Endothelial cell of umbilical vein (primary cell): ENCODE measurements around the gene PSMC3. TPM values are rescaled to one million over a fixed set of nuclear protein-coding genes. Genes with fewer than 3 reads are reported as not detected.

Experiments
- BruUV-seq: library from RNA; stranded (reverse); fragments of 400-500 nt; replicated peaks from 2 replicates; lab custom pipeline; 2021; lab: Mats Ljungman, UMichigan
- CTCF ChIA-PET: fragments of 300-600, 350-600 bp; sonication (Branson Sonifier 250); formaldehyde crosslinking; loops from one replicate; lab custom pipeline; 2021; ENCODE audit warnings: antibody characterized with exemption, inconsistent platforms; lab: Charles Lee
- POLR2A ChIA-PET: fragments of 300-600, 350-600 bp; sonication (Branson Sonifier 250); formaldehyde crosslinking; loops from one replicate; lab custom pipeline; 2021; ENCODE audit warnings: antibody characterized with exemption, inconsistent platforms; lab: Charles Lee
- DNase-seq: peaks from one replicate; pipeline ENCODE4 v3.0.0-alpha.2; 2011; ENCODE audit warnings: low read depth, low spot score
- FAIRE-seq: peaks from 2 replicates; lab custom pipeline; 2011; peaks lifted over from hg19 to GRCh38; lab: Jason Lieb, UNC
- H2AFZ ChIP-seq: 2 replicates; pipeline ENCODE4 v1.6.0; 2012; ENCODE audit warnings: low read depth, low read length, control low read depth, inconsistent platforms
- H3K27ac ChIP-seq: 2 replicates; pipeline ENCODE4 v1.5.1; 2011; ENCODE audit warnings: low read depth, mild to moderate bottlenecking, control low read depth, low read length, moderate library complexity; ENCODE audit not compliant: insufficient read depth
- H3K27me3 ChIP-seq, 2 experiments: 2 replicates each; pipeline versions ENCODE4 v1.6.0 to v1.6.1; 2011; ENCODE audit warnings: low read length in 2 of 2, mixed read lengths in 1 of 2; ENCODE audit not compliant: control insufficient read depth in 2 of 2, insufficient read depth in 2 of 2
- H3K36me3 ChIP-seq, 2 experiments: 2 replicates in 1 of 2; 3 replicates in 1 of 2; pipeline ENCODE4 v1.5.1; 2011; ENCODE audit warnings: low read length in 2 of 2, mild to moderate bottlenecking in 1 of 2, moderate library complexity in 1 of 2; ENCODE audit not compliant: control insufficient read depth in 2 of 2, insufficient read depth in 2 of 2; ENCODE audit errors: extremely low read depth in 1 of 2
- H3K4me1 ChIP-seq: 3 replicates; pipeline ENCODE4 v1.5.1; 2011; ENCODE audit warnings: mild to moderate bottlenecking, low read length; ENCODE audit not compliant: control insufficient read depth, insufficient read depth; ENCODE audit errors: extremely low read depth
- H3K4me2 ChIP-seq: 2 replicates; pipeline ENCODE4 v1.6.1; 2011; ENCODE audit warnings: low read length, control low read depth, mixed read lengths; ENCODE audit not compliant: insufficient read depth
- H3K4me3 ChIP-seq, 3 experiments: fragments of 200-600 bp in 1 of 3; sonication (generic), shearing (Covaris generic) in 1 of 3; replicated peaks in 1 of 3; 2 replicates each; pipeline ENCODE4 v1.5.1; 2011 to 2016; ENCODE audit warnings: control low read depth in 3 of 3, low read length in 3 of 3, mild to moderate bottlenecking in 2 of 3, inconsistent platforms in 1 of 3, low read depth in 1 of 3, moderate library complexity in 1 of 3; ENCODE audit not compliant: insufficient read depth in 1 of 3
- H3K79me2 ChIP-seq: 2 replicates; pipeline ENCODE4 v1.6.0; 2012; ENCODE audit warnings: low read length, inconsistent platforms; ENCODE audit not compliant: control insufficient read depth, insufficient read depth
- H3K9ac ChIP-seq: replicated peaks from 2 replicates; pipeline ENCODE3; 2011; ENCODE audit warnings: low read length, control low read depth; ENCODE audit not compliant: insufficient read depth; ENCODE audit errors: extremely low read depth
- H3K9me1 ChIP-seq: replicated peaks from 3 replicates; pipeline ENCODE4 v1.6.0; 2011; ENCODE audit warnings: mild to moderate bottlenecking, low read length; ENCODE audit not compliant: control insufficient read depth, insufficient read depth; ENCODE audit errors: extremely low read depth
- H3K9me3 ChIP-seq: replicated peaks from 2 replicates; pipeline ENCODE4 v1.5.1; 2012; ENCODE audit warnings: low read length, inconsistent platforms; ENCODE audit not compliant: control insufficient read depth, insufficient read depth
- H4K20me1 ChIP-seq: replicated peaks from 2 replicates; pipeline ENCODE3; 2011; ENCODE audit warnings: mild to moderate bottlenecking, low read length; ENCODE audit not compliant: control insufficient read depth, insufficient read depth; ENCODE audit errors: extremely low read depth
- CTCF ChIP-seq, 2 donors: IDR thresholded peaks; 1 replicate in 1 of 2; 2 replicates in 1 of 2; pipeline ENCODE4 v1.5.1; 2011; ENCODE audit warnings: low read length in 2 of 2, mild to moderate bottlenecking in 2 of 2, moderate library complexity in 2 of 2, control low read depth in 1 of 2, inconsistent platforms in 1 of 2, low read depth in 1 of 2; ENCODE audit not compliant: insufficient read depth in 1 of 2; ENCODE audit errors: extremely low read depth in 1 of 2
- EZH2 ChIP-seq: IDR thresholded peaks from 2 replicates; pipeline ENCODE4 v1.6.1; 2012; ENCODE audit warnings: borderline replicate concordance, low read depth, mild to moderate bottlenecking, moderate library complexity, low read length, inconsistent platforms; ENCODE audit not compliant: severe bottlenecking
- FOS ChIP-seq: IDR thresholded peaks from 2 replicates; pipeline ENCODE4 v1.6.1; 2011; ENCODE audit warnings: mild to moderate bottlenecking, low read length, moderate library complexity, borderline replicate concordance; ENCODE audit not compliant: insufficient read depth
- GATA2 ChIP-seq: IDR thresholded peaks from 2 replicates; pipeline ENCODE4 v1.7.0; 2011; ENCODE audit warnings: low read depth, mild to moderate bottlenecking, moderate library complexity, mixed read lengths, low read length; ENCODE audit not compliant: insufficient read length, insufficient read depth
- JUN ChIP-seq: IDR thresholded peaks from 2 replicates; pipeline ENCODE4 v1.6.1; 2011; ENCODE audit warnings: borderline replicate concordance, low read depth; ENCODE audit not compliant: insufficient read length, insufficient read depth
- MYC ChIP-seq: IDR thresholded peaks from one replicate; pipeline ENCODE4 v1.6.1; 2011; ENCODE audit warnings: mild to moderate bottlenecking, low read depth, low read length
- POLR2A ChIP-seq: IDR thresholded peaks from 2 replicates; pipeline ENCODE4 v1.6.1; 2012; ENCODE audit warnings: low read depth, mild to moderate bottlenecking, control low read depth, low read length
- POLR2AphosphoS5 ChIP-seq: IDR thresholded peaks from 2 replicates; pipeline ENCODE4 v1.6.1; 2012; ENCODE audit warnings: low read depth, mild to moderate bottlenecking, control low read depth, low read length, moderate library complexity; ENCODE audit not compliant: insufficient read depth
- dilution Hi-C: fragments of 300-500 bp; cut with MboI; formaldehyde crosslinking; loops from one replicate; pipeline ENCODE4 v1.15.0; 2019; ENCODE audit warnings: low sequenced_read_pairs; ENCODE audit not compliant: extremely low pct_ligation_motif_present
- intact Hi-C: fragments of 100-400 bp; cut with micrococcal nuclease; formaldehyde crosslinking; loops from one replicate; pipeline ENCODE4 v1.10.0; 2022
- polyA plus RNA-seq, 4 experiments: library from polyadenylated mRNA; depleted of rRNA in 3 of 4; stranded (reverse) in 3 of 4; unstranded in 1 of 4; fragments of >200 nt; gene quantifications; 2 replicates each; pipeline versions ENCODE4 v1.2.1 to v1.2.3, GENCODE V29; 2011 to 2012; ENCODE audit warnings: missing spikeins in 1 of 4
- total RNA-seq: library from RNA; stranded (reverse); gene quantifications from 2 replicates; pipeline ENCODE4 v1.2.3, GENCODE V29; 2021
- TF ChIP-seq, protein P1 (sequence below): IDR thresholded peaks from 2 replicates; pipeline ENCODE4 v1.6.1; 2011; ENCODE audit not compliant: insufficient read depth, insufficient read length

Gene PSMC3
- total and polyA plus RNA-seq, 2 donors (not counting 3 experiments of a cell fraction or from before 2014, with no cell fraction given) = 179 to 203 TPM

DNA sequence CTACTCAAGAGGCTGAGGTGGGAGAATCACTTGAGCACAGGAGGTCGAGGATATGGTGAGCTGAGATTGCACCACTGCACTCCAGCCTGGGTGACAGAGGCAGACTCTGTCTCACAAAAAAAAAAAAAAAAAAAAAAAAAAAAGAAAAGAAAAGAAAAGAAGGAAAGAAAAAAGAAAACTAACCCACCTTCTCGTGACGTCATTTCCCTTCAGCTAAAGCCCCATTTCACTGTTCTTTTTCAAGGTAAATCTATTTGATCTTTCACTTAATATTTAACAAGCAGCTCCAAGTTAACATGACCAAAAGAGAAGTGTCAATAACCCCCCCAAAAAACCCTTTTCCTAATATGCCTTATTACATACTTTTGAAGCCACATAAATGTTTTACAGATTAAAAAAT, 17.6 kb upstream of the PSMC3 start:
- Histone ChIP-seq H3K9me1 (no peaks in the 10 kb centered on the region), H3K4me1 (no peaks in the 10 kb centered on the region), H3K36me3 (peaks cover 0 to 2% of the 10 kb centered on the region in 2 experiments), H3K79me2 (no peaks in the 10 kb centered on the region), H3K27me3 (no peaks in the 10 kb centered on the region), H3K27ac (no peak overlapping the region), H4K20me1 (no peaks in the 10 kb centered on the region), H3K4me3 (no peak overlapping the region), H3K4me2 (no peak overlapping the region), H2AFZ (no peak overlapping the region), H3K9ac (no peak overlapping the region), H3K9me3 (no peaks in the 10 kb centered on the region)
- TF ChIP-seq MYC (no peak), FOS (no peak), POLR2AphosphoS5 (no peak), EZH2 (no peak), JUN (no peak), POLR2A (no peak), CTCF (IDR thresholded peaks at IDR 0.05; ENCODE audit: extremely low read depth in 1 of 2, insufficient read depth in 1 of 2, low read depth in 1 of 2, low read length in 2 of 2) (no peak), GATA2 (no peak)
- TF ChIP-seq, protein P1, sequence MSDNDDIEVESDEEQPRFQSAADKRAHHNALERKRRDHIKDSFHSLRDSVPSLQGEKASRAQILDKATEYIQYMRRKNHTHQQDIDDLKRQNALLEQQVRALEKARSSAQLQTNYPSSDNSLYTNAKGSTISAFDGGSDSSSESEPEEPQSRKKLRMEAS = no peak
- DNase-seq = no peak
- ChIA-PET CTCF (interaction anchor here (0.5 to 2.3 kb wide), 5 partner anchors 11 to 525 kb away, joined by 3 to 13 read pairs (median 3); no protein-coding TSS in a partner anchor), POLR2A (interaction anchor here (0.7 kb wide), 1 partner anchor 11 kb away, joined by 9 read pairs; no protein-coding TSS in a partner anchor)
- intact Hi-C loops = no loop called here
- dilution Hi-C loops = no loop called here
- no peak for FAIRE-seq
- no TSS peak for BruUV-seq
